Endothelial cell of umbilical vein (primary cell): ENCODE measurements around the gene DSCAML1. TPM values are rescaled to one million over a fixed set of nuclear protein-coding genes. Genes with fewer than 3 reads are reported as not detected.

Experiments
- BruUV-seq: library from RNA; stranded (reverse); fragments of 400-500 nt; replicated peaks from 2 replicates; lab custom pipeline; 2021; lab: Mats Ljungman, UMichigan
- CTCF ChIA-PET: fragments of 300-600, 350-600 bp; sonication (Branson Sonifier 250); formaldehyde crosslinking; loops from one replicate; lab custom pipeline; 2021; ENCODE audit warnings: antibody characterized with exemption, inconsistent platforms; lab: Charles Lee
- POLR2A ChIA-PET: fragments of 300-600, 350-600 bp; sonication (Branson Sonifier 250); formaldehyde crosslinking; loops from one replicate; lab custom pipeline; 2021; ENCODE audit warnings: antibody characterized with exemption, inconsistent platforms; lab: Charles Lee
- DNase-seq: peaks from one replicate; pipeline ENCODE4 v3.0.0-alpha.2; 2011; ENCODE audit warnings: low read depth, low spot score
- FAIRE-seq: peaks from 2 replicates; lab custom pipeline; 2011; peaks lifted over from hg19 to GRCh38; lab: Jason Lieb, UNC
- H2AFZ ChIP-seq: 2 replicates; pipeline ENCODE4 v1.6.0; 2012; ENCODE audit warnings: low read depth, low read length, control low read depth, inconsistent platforms
- H3K27ac ChIP-seq: 2 replicates; pipeline ENCODE4 v1.5.1; 2011; ENCODE audit warnings: low read depth, mild to moderate bottlenecking, control low read depth, low read length, moderate library complexity; ENCODE audit not compliant: insufficient read depth
- H3K27me3 ChIP-seq, 2 experiments: 2 replicates each; pipeline versions ENCODE4 v1.6.0 to v1.6.1; 2011; ENCODE audit warnings: low read length in 2 of 2, mixed read lengths in 1 of 2; ENCODE audit not compliant: control insufficient read depth in 2 of 2, insufficient read depth in 2 of 2
- H3K36me3 ChIP-seq, 2 experiments: 2 replicates in 1 of 2; 3 replicates in 1 of 2; pipeline ENCODE4 v1.5.1; 2011; ENCODE audit warnings: low read length in 2 of 2, mild to moderate bottlenecking in 1 of 2, moderate library complexity in 1 of 2; ENCODE audit not compliant: control insufficient read depth in 2 of 2, insufficient read depth in 2 of 2; ENCODE audit errors: extremely low read depth in 1 of 2
- H3K4me1 ChIP-seq: 3 replicates; pipeline ENCODE4 v1.5.1; 2011; ENCODE audit warnings: mild to moderate bottlenecking, low read length; ENCODE audit not compliant: control insufficient read depth, insufficient read depth; ENCODE audit errors: extremely low read depth
- H3K4me2 ChIP-seq: 2 replicates; pipeline ENCODE4 v1.6.1; 2011; ENCODE audit warnings: low read length, control low read depth, mixed read lengths; ENCODE audit not compliant: insufficient read depth
- H3K4me3 ChIP-seq, 3 experiments: fragments of 200-600 bp in 1 of 3; sonication (generic), shearing (Covaris generic) in 1 of 3; replicated peaks in 1 of 3; 2 replicates each; pipeline ENCODE4 v1.5.1; 2011 to 2016; ENCODE audit warnings: control low read depth in 3 of 3, low read length in 3 of 3, mild to moderate bottlenecking in 2 of 3, inconsistent platforms in 1 of 3, low read depth in 1 of 3, moderate library complexity in 1 of 3; ENCODE audit not compliant: insufficient read depth in 1 of 3
- H3K79me2 ChIP-seq: 2 replicates; pipeline ENCODE4 v1.6.0; 2012; ENCODE audit warnings: low read length, inconsistent platforms; ENCODE audit not compliant: control insufficient read depth, insufficient read depth
- H3K9ac ChIP-seq: replicated peaks from 2 replicates; pipeline ENCODE3; 2011; ENCODE audit warnings: low read length, control low read depth; ENCODE audit not compliant: insufficient read depth; ENCODE audit errors: extremely low read depth
- H3K9me1 ChIP-seq: replicated peaks from 3 replicates; pipeline ENCODE4 v1.6.0; 2011; ENCODE audit warnings: mild to moderate bottlenecking, low read length; ENCODE audit not compliant: control insufficient read depth, insufficient read depth; ENCODE audit errors: extremely low read depth
- H3K9me3 ChIP-seq: replicated peaks from 2 replicates; pipeline ENCODE4 v1.5.1; 2012; ENCODE audit warnings: low read length, inconsistent platforms; ENCODE audit not compliant: control insufficient read depth, insufficient read depth
- H4K20me1 ChIP-seq: replicated peaks from 2 replicates; pipeline ENCODE3; 2011; ENCODE audit warnings: mild to moderate bottlenecking, low read length; ENCODE audit not compliant: control insufficient read depth, insufficient read depth; ENCODE audit errors: extremely low read depth
- CTCF ChIP-seq, 2 donors: IDR thresholded peaks; 1 replicate in 1 of 2; 2 replicates in 1 of 2; pipeline ENCODE4 v1.5.1; 2011; ENCODE audit warnings: low read length in 2 of 2, mild to moderate bottlenecking in 2 of 2, moderate library complexity in 2 of 2, control low read depth in 1 of 2, inconsistent platforms in 1 of 2, low read depth in 1 of 2; ENCODE audit not compliant: insufficient read depth in 1 of 2; ENCODE audit errors: extremely low read depth in 1 of 2
- EZH2 ChIP-seq: IDR thresholded peaks from 2 replicates; pipeline ENCODE4 v1.6.1; 2012; ENCODE audit warnings: borderline replicate concordance, low read depth, mild to moderate bottlenecking, moderate library complexity, low read length, inconsistent platforms; ENCODE audit not compliant: severe bottlenecking
- FOS ChIP-seq: IDR thresholded peaks from 2 replicates; pipeline ENCODE4 v1.6.1; 2011; ENCODE audit warnings: mild to moderate bottlenecking, low read length, moderate library complexity, borderline replicate concordance; ENCODE audit not compliant: insufficient read depth
- GATA2 ChIP-seq: IDR thresholded peaks from 2 replicates; pipeline ENCODE4 v1.7.0; 2011; ENCODE audit warnings: low read depth, mild to moderate bottlenecking, moderate library complexity, mixed read lengths, low read length; ENCODE audit not compliant: insufficient read length, insufficient read depth
- JUN ChIP-seq: IDR thresholded peaks from 2 replicates; pipeline ENCODE4 v1.6.1; 2011; ENCODE audit warnings: borderline replicate concordance, low read depth; ENCODE audit not compliant: insufficient read length, insufficient read depth
- MAX ChIP-seq: IDR thresholded peaks from 2 replicates; pipeline ENCODE4 v1.6.1; 2011; ENCODE audit not compliant: insufficient read depth, insufficient read length
- MYC ChIP-seq: IDR thresholded peaks from one replicate; pipeline ENCODE4 v1.6.1; 2011; ENCODE audit warnings: mild to moderate bottlenecking, low read depth, low read length
- POLR2A ChIP-seq: IDR thresholded peaks from 2 replicates; pipeline ENCODE4 v1.6.1; 2012; ENCODE audit warnings: low read depth, mild to moderate bottlenecking, control low read depth, low read length
- POLR2AphosphoS5 ChIP-seq: IDR thresholded peaks from 2 replicates; pipeline ENCODE4 v1.6.1; 2012; ENCODE audit warnings: low read depth, mild to moderate bottlenecking, control low read depth, low read length, moderate library complexity; ENCODE audit not compliant: insufficient read depth
- dilution Hi-C: fragments of 300-500 bp; cut with MboI; formaldehyde crosslinking; loops from one replicate; pipeline ENCODE4 v1.15.0; 2019; ENCODE audit warnings: low sequenced_read_pairs; ENCODE audit not compliant: extremely low pct_ligation_motif_present
- intact Hi-C: fragments of 100-400 bp; cut with micrococcal nuclease; formaldehyde crosslinking; loops from one replicate; pipeline ENCODE4 v1.10.0; 2022
- polyA plus RNA-seq, 4 experiments: library from polyadenylated mRNA; depleted of rRNA in 3 of 4; stranded (reverse) in 3 of 4; unstranded in 1 of 4; fragments of >200 nt; gene quantifications; 2 replicates each; pipeline versions ENCODE4 v1.2.1 to v1.2.3, GENCODE V29; 2011 to 2012; ENCODE audit warnings: missing spikeins in 1 of 4
- total RNA-seq: library from RNA; stranded (reverse); gene quantifications from 2 replicates; pipeline ENCODE4 v1.2.3, GENCODE V29; 2021

DSCAML1 gene
- total and polyA plus RNA-seq, 2 donors (not counting 3 experiments of a cell fraction or from before 2014, with no cell fraction given), result not detected

- DNase-seq, result no peak
- H2AFZ ChIP-seq, result no peak overlapping the region
- POLR2A ChIA-PET, result no interaction called here
- intact Hi-C loops, result no loop called here
- no peaks in the 10 kb centered on the region for H3K36me3 ChIP-seq
- no peak overlapping the region for H3K9ac ChIP-seq
- no peak overlapping the region for H3K4me2 ChIP-seq
- H3K79me2 ChIP-seq, result no peaks in the 10 kb centered on the region
- no TSS peak for BruUV-seq
- no peak overlapping the region for H3K27ac ChIP-seq
- H3K27me3 ChIP-seq, result no peaks in the 10 kb centered on the region
- H3K4me1 ChIP-seq, result no peaks in the 10 kb centered on the region
- H4K20me1 ChIP-seq, result no peaks in the 10 kb centered on the region
- no peaks in the 10 kb centered on the region for H3K9me1 ChIP-seq
- H3K4me3 ChIP-seq, result no peak overlapping the region
- FAIRE-seq, result no peak
- dilution Hi-C loops, result no loop called here
- CTCF ChIA-PET, result interaction anchor here (1.5 kb wide), 1 partner anchor 12 kb away, joined by 3 read pairs; no protein-coding TSS in a partner anchor
- TF ChIP-seq FOS, result no peak
- no peak for TF ChIP-seq POLR2A
- TF ChIP-seq GATA2, result no peak
- TF ChIP-seq MYC, result no peak
- H3K9me3 ChIP-seq, result no peaks in the 10 kb centered on the region
Observed at GRCh38 chr11:117478126-117478860, 318.7 kb downstream of the DSCAML1 start.

- no peaks in the 10 kb centered on the region for H3K36me3 ChIP-seq
- FAIRE-seq, result no peak
- no peak overlapping the region for H2AFZ ChIP-seq
- no TSS peak for BruUV-seq
- H3K4me2 ChIP-seq, result no peak overlapping the region
- TF ChIP-seq CTCF (IDR thresholded peaks at IDR 0.05; ENCODE audit: extremely low read depth in 1 of 2, insufficient read depth in 1 of 2, low read depth in 1 of 2, low read length in 2 of 2), result no peak
- no peak for TF ChIP-seq JUN
- no peak for TF ChIP-seq POLR2A
- TF ChIP-seq FOS, result no peak
- no peak for TF ChIP-seq EZH2
- TF ChIP-seq MAX, result no peak
- TF ChIP-seq POLR2AphosphoS5, result no peak
- no peak for TF ChIP-seq GATA2
- TF ChIP-seq MYC, result no peak
- H3K9me1 ChIP-seq, result no peaks in the 10 kb centered on the region
- H3K9ac ChIP-seq, result no peak overlapping the region
- intact Hi-C loops, result no loop called here
- no peaks in the 10 kb centered on the region for H3K4me1 ChIP-seq
- no peak overlapping the region for H3K27ac ChIP-seq
- no peaks in the 10 kb centered on the region for H3K27me3 ChIP-seq
- no peaks in the 10 kb centered on the region for H3K79me2 ChIP-seq
- POLR2A ChIA-PET, result no interaction called here
- DNase-seq, result no peak
- no peaks in the 10 kb centered on the region for H3K9me3 ChIP-seq
- CTCF ChIA-PET, result no interaction called here
- H3K4me3 ChIP-seq, result no peak overlapping the region
- no peaks in the 10 kb centered on the region for H4K20me1 ChIP-seq
- dilution Hi-C loops, result no loop called here
Observed at GRCh38 chr11:117477721-117478120, 319.3 kb downstream of the DSCAML1 start.
